HepG2 (cell line): ENCODE results near the gene MYLK2. TPM values are rescaled to one million over a fixed set of nuclear protein-coding genes. Genes with fewer than 3 reads are reported as not detected.
A peak's percentile ranks its signal among the peaks of the same experiment; 100 is the strongest.

ENCODE experiments used
- ATF1 ChIP-seq: IDR thresholded peaks from 2 replicates; pipeline ENCODE4 v1.6.1; 2016; ENCODE audit warnings: mild to moderate bottlenecking, control low read depth
- CREB3 ChIP-seq: sonication (generic); formaldehyde crosslinking; IDR thresholded peaks from 2 replicates; pipeline ENCODE4 v1.5.0; 2020; ENCODE audit warnings: missing genetic modification reagents
- CSRNP1 ChIP-seq: sonication (generic); formaldehyde crosslinking; IDR thresholded peaks from 2 replicates; pipeline ENCODE4 v1.8.1; 2023; ENCODE audit warnings: mild to moderate bottlenecking, missing genetic modification reagents
- HMGA1 ChIP-seq: sonication (generic); formaldehyde crosslinking; conservative IDR thresholded peaks from 2 replicates; pipeline ENCODE4 v1.4.0; 2020; ENCODE audit warnings: missing genetic modification reagents
- HNRNPK ChIP-seq: fragments of 200-400 bp; formaldehyde crosslinking; IDR thresholded peaks from 2 replicates; pipeline ENCODE4 v1.6.1; 2018; ENCODE audit warnings: low read length, low read depth, moderate library complexity, mild to moderate bottlenecking; ENCODE audit not compliant: poor library complexity, severe bottlenecking
- HNRNPL ChIP-seq: fragments of 200-400 bp; formaldehyde crosslinking; IDR thresholded peaks from 2 replicates; pipeline ENCODE4 v1.6.1; 2017; ENCODE audit warnings: mild to moderate bottlenecking, low read depth, low read length
- KLF13 ChIP-seq: sonication (generic); formaldehyde crosslinking; IDR thresholded peaks from 2 replicates; pipeline ENCODE4 v1.4.0; 2020; ENCODE audit warnings: mild to moderate bottlenecking, missing genetic modification reagents
- NFE2L1 ChIP-seq: sonication (generic); formaldehyde crosslinking; IDR thresholded peaks from 2 replicates; pipeline ENCODE4 v1.4.0; 2020; ENCODE audit warnings: missing genetic modification reagents, mild to moderate bottlenecking, borderline replicate concordance
- NFIC ChIP-seq: IDR thresholded peaks from 2 replicates; pipeline ENCODE4 v1.6.1; 2012; ENCODE audit warnings: mild to moderate bottlenecking, low read length, inconsistent platforms
- REL ChIP-seq: sonication (generic); formaldehyde crosslinking; conservative IDR thresholded peaks from 2 replicates; pipeline ENCODE4 v1.8.0; 2022; ENCODE audit warnings: mild to moderate bottlenecking, missing genetic modification reagents, moderate library complexity
- RORA ChIP-seq: sonication (generic); formaldehyde crosslinking; IDR thresholded peaks from 2 replicates; pipeline ENCODE4 v1.5.0; 2020; ENCODE audit warnings: mild to moderate bottlenecking, missing genetic modification reagents, moderate library complexity
- SOX5 ChIP-seq: IDR thresholded peaks from 2 replicates; pipeline ENCODE4 v1.6.1; 2016; ENCODE audit warnings: borderline replicate concordance
- TFDP1 ChIP-seq: IDR thresholded peaks from 2 replicates; pipeline ENCODE4 v1.6.1; 2016; ENCODE audit warnings: missing compliant biosample characterization, missing genetic modification reagents, borderline replicate concordance
- TRIM22 ChIP-seq: fragments of 450-650 bp; IDR thresholded peaks from 2 replicates; pipeline ENCODE4 v1.6.1; 2017
- ZBTB3 ChIP-seq: sonication (generic); formaldehyde crosslinking; IDR thresholded peaks from 2 replicates; pipeline ENCODE4 v1.4.0; 2020; ENCODE audit warnings: low read depth, mild to moderate bottlenecking, moderate library complexity, missing genetic modification reagents, borderline replicate concordance
- ZBTB44 ChIP-seq: sonication (generic); formaldehyde crosslinking; IDR thresholded peaks from 2 replicates; pipeline ENCODE4 v1.4.0; 2020; ENCODE audit warnings: missing genetic modification reagents
- ZNF20 ChIP-seq: sonication (generic); formaldehyde crosslinking; IDR thresholded peaks from 2 replicates; pipeline ENCODE4 v1.4.0; 2020; ENCODE audit warnings: mild to moderate bottlenecking, moderate library complexity, missing genetic modification reagents
- ZNF350 ChIP-seq: sonication (generic); formaldehyde crosslinking; IDR thresholded peaks from 2 replicates; pipeline ENCODE4 v1.4.0; 2020; ENCODE audit warnings: mild to moderate bottlenecking, low read depth, missing genetic modification reagents, borderline replicate concordance
- ZNF362 ChIP-seq: sonication (generic); formaldehyde crosslinking; IDR thresholded peaks from 2 replicates; pipeline ENCODE4 v1.4.0; 2020; ENCODE audit warnings: missing genetic modification reagents, mild to moderate bottlenecking, borderline replicate concordance
- ZNF557 ChIP-seq: sonication (generic); formaldehyde crosslinking; IDR thresholded peaks from 2 replicates; pipeline ENCODE4 v1.4.0; 2020; ENCODE audit warnings: missing genetic modification reagents
- ZNF792 ChIP-seq: IDR thresholded peaks from 2 replicates; pipeline ENCODE4 v1.6.1; 2016
- ZNF850 ChIP-seq: sonication (generic); formaldehyde crosslinking; conservative IDR thresholded peaks from 2 replicates; pipeline ENCODE4 v1.9.0; 2021; ENCODE audit warnings: mild to moderate bottlenecking, missing genetic modification reagents
- polyA plus RNA-seq, 8 experiments: library from polyadenylated mRNA; depleted of rRNA in 3 of 8; stranded (reverse) in 7 of 8; unstranded in 1 of 8; fragments of >200 nt; fragmentation: Illumina TruSeq in 4 of 8; extraction: Trizol in 4 of 8; gene quantifications; 2 replicates each; pipeline versions ENCODE4 v1.2.1 to v1.2.3, GENCODE V29; 2011 to 2016; ENCODE audit warnings: low read depth in 4 of 8, missing spikeins in 1 of 8, mixed read lengths in 1 of 8; ENCODE audit not compliant: insufficient read depth in 1 of 8
- total RNA-seq, 5 experiments: library from RNA; depleted of rRNA; stranded (reverse); fragments of >200 nt; fragmentation: Illumina TruSeq; extraction: Trizol; gene quantifications; 2 replicates each; pipeline ENCODE4 v1.2.3, GENCODE V29; 2016; ENCODE audit warnings: low read depth in 1 of 5

MYLK2 gene
- total and polyA plus RNA-seq, 2 of the 13 experiments (the other 11 are each of a cell fraction or from before 2014, with no cell fraction given), result 0.27 TPM; not detected in 1

- TF ChIP-seq TRIM22 (no peak), CREB3 (no peak), ZNF850 (no peak), HNRNPL (no peak), CSRNP1 (peak; percentile 83; the same call in 1 of the 2 replicates), ZNF792 (CRISPR knock-in tag) (no peak), HMGA1 (CRISPR knock-in tag) (no peak), REL (CRISPR knock-in tag) (no peak), ATF1 (no peak), SOX5 (no peak), NFIC (no peak), ZBTB3 (CRISPR knock-in tag) (0 out of 2 replicates have a peak, but pooled peaks have one; percentile 40), ZNF350 (peak; percentile 25), TFDP1 (CRISPR knock-in tag) (peak; percentile 59; the same call in 1 of the 2 replicates), ZNF557 (no peak), ZNF362 (CRISPR knock-in tag) (no peak), ZNF20 (no peak), KLF13 (CRISPR knock-in tag) (no peak), RORA (CRISPR knock-in tag) (no peak), NFE2L1 (CRISPR knock-in tag) (no peak; the same call in 1 of the 2 replicates), ZBTB44 (CRISPR knock-in tag) (0 out of 2 replicates have a peak, but pooled peaks have one; percentile 50), HNRNPK (no peak)
Observed at GRCh38 chr20:31861385-31862156, 42.4 kb downstream of the MYLK2 start (continued).
